ENCODE data around the gene FHAD1. TPM values are rescaled to one million over a fixed set of nuclear protein-coding genes. Genes with fewer than 3 reads are reported as not detected.

The FHAD1 gene
- total and polyA plus RNA-seq, 2 donors (not counting 3 experiments of a cell fraction or from before 2014, with no cell fraction given): 0.04 to 0.69 TPM

- TF ChIP-seq, protein P1, sequence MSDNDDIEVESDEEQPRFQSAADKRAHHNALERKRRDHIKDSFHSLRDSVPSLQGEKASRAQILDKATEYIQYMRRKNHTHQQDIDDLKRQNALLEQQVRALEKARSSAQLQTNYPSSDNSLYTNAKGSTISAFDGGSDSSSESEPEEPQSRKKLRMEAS (IDR thresholded peaks at IDR 0.05; ENCODE audit: insufficient read depth, insufficient read length): no peak
- no peak for TF ChIP-seq CTCF (IDR thresholded peaks at IDR 0.05; ENCODE audit: extremely low read depth in 1 of 2, insufficient read depth in 1 of 2, low read depth in 1 of 2, low read length in 2 of 2)
- H2AFZ ChIP-seq (ENCODE audit: low read depth, low read length): no peak overlapping the region
- no peaks in the 10 kb centered on the region for H3K9me3 ChIP-seq (replicated peaks; ENCODE audit: control insufficient read depth, insufficient read depth, low read length)
- no peaks in the 10 kb centered on the region for H3K36me3 ChIP-seq (ENCODE audit: control insufficient read depth in 2 of 2, extremely low read depth in 1 of 2, insufficient read depth in 2 of 2, low read length in 2 of 2)
- POLR2A ChIA-PET: no interaction called here
- no peaks in the 10 kb centered on the region for H3K4me1 ChIP-seq (ENCODE audit: control insufficient read depth, extremely low read depth, insufficient read depth, low read length)
- no peak overlapping the region for H3K27ac ChIP-seq (ENCODE audit: insufficient read depth, low read depth, low read length)
- H3K4me2 ChIP-seq (ENCODE audit: insufficient read depth, low read length): no peak overlapping the region
- dilution Hi-C loops (cut with MboI; ENCODE audit: extremely low pct_ligation_motif_present, low sequenced_read_pairs): no loop called here
- intact Hi-C loops (cut with micrococcal nuclease): no loop called here
- DNase-seq (ENCODE audit: low read depth, low spot score) (no peak), FAIRE-seq (no peak)
- H3K4me3 ChIP-seq (replicated peaks in 1 of 3; ENCODE audit: insufficient read depth in 1 of 3, low read depth in 1 of 3, low read length in 3 of 3): no peak overlapping the region
- peaks cover 0 to 2% of the 10 kb centered on the region in 2 experiments for H3K27me3 ChIP-seq (ENCODE audit: control insufficient read depth in 2 of 2, insufficient read depth in 2 of 2, low read length in 2 of 2)
- no peaks in the 10 kb centered on the region for H4K20me1 ChIP-seq (replicated peaks; ENCODE audit: control insufficient read depth, extremely low read depth, insufficient read depth, low read length)
- CTCF ChIA-PET: interaction anchor here (0.9 to 1.0 kb wide), 2 partner anchors 16 to 194 kb away, joined by 3 read pairs; no protein-coding TSS in a partner anchor
- H3K9ac ChIP-seq (replicated peaks; ENCODE audit: extremely low read depth, insufficient read depth, low read length): no peak overlapping the region
- H3K9me1 ChIP-seq (replicated peaks; ENCODE audit: control insufficient read depth, extremely low read depth, insufficient read depth, low read length): no peaks in the 10 kb centered on the region
- no TSS peak for BruUV-seq (replicated peaks)
- H3K79me2 ChIP-seq (ENCODE audit: control insufficient read depth, insufficient read depth, low read length): no peaks in the 10 kb centered on the region
Observed at GRCh38 chr1:15283526-15283925, 36.5 kb downstream of the FHAD1 start.

GRCh38 chr1:15286452-15286851, 39.4 kb downstream of the FHAD1 start:
- Histone ChIP-seq H3K36me3 (ENCODE audit: control insufficient read depth in 2 of 2, extremely low read depth in 1 of 2, insufficient read depth in 2 of 2, low read length in 2 of 2) (no peaks in the 10 kb centered on the region), H3K27me3 (ENCODE audit: control insufficient read depth in 2 of 2, insufficient read depth in 2 of 2, low read length in 2 of 2) (no peaks in the 10 kb centered on the region), H3K4me2 (ENCODE audit: insufficient read depth, low read length) (no peak overlapping the region), H3K9ac (replicated peaks; ENCODE audit: extremely low read depth, insufficient read depth, low read length) (no peak overlapping the region), H3K4me1 (ENCODE audit: control insufficient read depth, extremely low read depth, insufficient read depth, low read length) (no peaks in the 10 kb centered on the region), H2AFZ (ENCODE audit: low read depth, low read length) (no peak overlapping the region), H3K79me2 (ENCODE audit: control insufficient read depth, insufficient read depth, low read length) (no peaks in the 10 kb centered on the region), H4K20me1 (replicated peaks; ENCODE audit: control insufficient read depth, extremely low read depth, insufficient read depth, low read length) (no peaks in the 10 kb centered on the region), H3K9me3 (replicated peaks; ENCODE audit: control insufficient read depth, insufficient read depth, low read length) (no peaks in the 10 kb centered on the region), H3K27ac (ENCODE audit: insufficient read depth, low read depth, low read length) (no peak overlapping the region), H3K4me3 (replicated peaks in 1 of 3; ENCODE audit: insufficient read depth in 1 of 3, low read depth in 1 of 3, low read length in 3 of 3) (no peak overlapping the region), H3K9me1 (replicated peaks; ENCODE audit: control insufficient read depth, extremely low read depth, insufficient read depth, low read length) (no peaks in the 10 kb centered on the region)
- FAIRE-seq: no peak
- TF ChIP-seq CTCF (IDR thresholded peaks at IDR 0.05; ENCODE audit: extremely low read depth in 1 of 2, insufficient read depth in 1 of 2, low read depth in 1 of 2, low read length in 2 of 2) (no peak), FOS (IDR thresholded peaks at IDR 0.05; ENCODE audit: borderline replicate concordance, insufficient read depth, low read length) (no peak), POLR2A (IDR thresholded peaks at IDR 0.05; ENCODE audit: low read depth, low read length) (no peak)
- BruUV-seq (replicated peaks): no TSS peak
- dilution Hi-C loops (cut with MboI; ENCODE audit: extremely low pct_ligation_motif_present, low sequenced_read_pairs): no loop called here
- intact Hi-C loops (cut with micrococcal nuclease): no loop called here
- CTCF ChIA-PET: no interaction called here
- POLR2A ChIA-PET: no interaction called here
- no peak for DNase-seq (ENCODE audit: low read depth, low spot score)

Measured in endothelial cell of umbilical vein (primary cell).